Measurements from ENCODE around the gene ARID1B.

ARID1B gene

GRCh38 chr6:156760377-156760776 is 16.8 kb upstream of the ARID1B start:
- H3K4me3 ChIP-seq (ENCODE audit: control insufficient read depth, low read depth, low read length): no peak overlapping the region
- DNase-seq (ENCODE audit: low read depth): no peak
- TF ChIP-seq CTCF (IDR thresholded peaks at IDR 0.05; ENCODE audit: control insufficient read depth, insufficient read depth, low read depth, low read length, missing control alignments): no peak

GRCh38 chr6:156762547-156762946 is 14.6 kb upstream of the ARID1B start:
- no peak overlapping the region for H3K4me3 ChIP-seq (ENCODE audit: control insufficient read depth, low read depth, low read length)
- DNase-seq (ENCODE audit: low read depth): no peak
- TF ChIP-seq CTCF (IDR thresholded peaks at IDR 0.05; ENCODE audit: control insufficient read depth, insufficient read depth, low read depth, low read length, missing control alignments): no peak

GRCh38 chr6:156765117-156765516 is 12.1 kb upstream of the ARID1B start:
- TF ChIP-seq CTCF (IDR thresholded peaks at IDR 0.05; ENCODE audit: control insufficient read depth, insufficient read depth, low read depth, low read length, missing control alignments): no peak
- no peak overlapping the region for H3K4me3 ChIP-seq (ENCODE audit: control insufficient read depth, low read depth, low read length)
- DNase-seq (ENCODE audit: low read depth): no peak

- H3K4me3 ChIP-seq (ENCODE audit: control insufficient read depth, low read depth, low read length): no peak overlapping the region
- DNase-seq (ENCODE audit: low read depth): no peak
- no peak for TF ChIP-seq CTCF (IDR thresholded peaks at IDR 0.05; ENCODE audit: control insufficient read depth, insufficient read depth, low read depth, low read length, missing control alignments)
Observed at GRCh38 chr6:156767603-156768467, 9.3 kb upstream of the ARID1B start.

GRCh38 chr6:156771047-156771446 is 6.1 kb upstream of the ARID1B start:
- no peak for DNase-seq (ENCODE audit: low read depth)
- H3K4me3 ChIP-seq (ENCODE audit: control insufficient read depth, low read depth, low read length): no peak overlapping the region
- no peak for TF ChIP-seq CTCF (IDR thresholded peaks at IDR 0.05; ENCODE audit: control insufficient read depth, insufficient read depth, low read depth, low read length, missing control alignments)

GRCh38 chr6:156771761-156772160 is 5.4 kb upstream of the ARID1B start:
- no peak for DNase-seq (ENCODE audit: low read depth)
- no peak for TF ChIP-seq CTCF (IDR thresholded peaks at IDR 0.05; ENCODE audit: control insufficient read depth, insufficient read depth, low read depth, low read length, missing control alignments)
- no peak overlapping the region for H3K4me3 ChIP-seq (ENCODE audit: control insufficient read depth, low read depth, low read length)
